Fibroblast of mammary gland (primary cell): ENCODE results near the gene SENP3.

Source experiments
- DNase-seq: peaks from one replicate; pipeline ENCODE4 v3.0.0-alpha.2; 2010; ENCODE audit warnings: low read depth
- H3K4me3 ChIP-seq: 2 replicates; pipeline ENCODE4 v1.5.1; 2011; ENCODE audit warnings: low read depth, mild to moderate bottlenecking, low read length, moderate library complexity; ENCODE audit not compliant: control insufficient read depth
- CTCF ChIP-seq: conservative IDR thresholded peaks from 2 replicates; pipeline ENCODE4 v1.5.1; 2011; ENCODE audit warnings: low read depth, low read length, inconsistent platforms; ENCODE audit not compliant: control insufficient read depth, insufficient read depth

Gene SENP3

DNA sequence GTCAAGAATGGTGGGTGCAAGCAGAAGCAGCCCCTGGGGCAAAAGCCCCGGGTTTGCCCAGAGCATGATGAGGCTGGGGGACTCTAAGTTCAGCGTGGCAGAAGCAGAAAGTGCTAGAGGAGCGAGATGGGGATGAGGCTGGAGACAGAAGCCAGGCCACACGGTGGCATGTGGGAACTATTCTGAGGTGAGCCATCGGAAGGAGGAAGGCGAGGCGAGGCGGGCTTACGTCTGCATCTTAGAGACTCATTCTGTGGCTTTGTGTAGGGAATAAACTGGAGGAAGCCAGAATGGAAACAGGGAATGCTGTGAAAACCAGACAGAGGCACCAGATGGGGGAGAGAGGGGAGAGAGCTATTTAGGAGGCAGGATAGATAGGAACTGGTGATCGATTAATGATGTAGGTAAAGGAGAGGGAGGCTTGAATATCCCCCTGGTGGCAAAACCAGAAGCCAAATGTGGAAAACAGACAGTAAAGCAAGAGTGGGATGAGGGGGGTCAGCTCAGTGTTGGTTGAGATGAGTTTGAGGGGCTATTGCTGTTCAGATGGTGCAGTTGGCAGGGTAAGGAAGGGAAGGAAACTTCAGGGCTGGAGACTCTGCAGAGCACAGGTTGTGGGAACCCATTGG is 6.3 kb upstream of the SENP3 start:
- H3K4me3 ChIP-seq: no peak overlapping the region
- no peak for DNase-seq
- TF ChIP-seq CTCF: peak; percentile 14

DNA sequence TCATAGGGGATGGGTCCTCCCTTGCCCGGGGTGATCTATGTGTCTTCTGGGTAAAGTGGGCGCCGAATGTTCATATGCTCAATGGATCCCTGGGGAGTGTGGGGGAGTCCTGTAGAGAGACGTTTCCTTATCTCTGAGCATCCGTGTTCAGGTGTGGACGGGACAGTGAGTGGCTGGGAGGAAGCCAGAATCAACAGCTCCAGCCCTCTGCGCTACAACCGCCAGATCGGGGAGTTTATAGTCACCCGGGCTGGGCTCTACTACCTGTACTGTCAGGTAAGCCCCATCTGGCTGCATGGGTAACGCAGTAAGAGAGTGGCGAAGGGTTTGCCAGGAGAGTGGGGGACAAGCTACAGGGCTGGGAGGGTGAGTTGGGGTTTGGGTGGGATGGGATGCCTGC is 5.1 kb upstream of the SENP3 start:
- H3K4me3 ChIP-seq: no peak overlapping the region
- DNase-seq: no peak
- no peak for TF ChIP-seq CTCF

- TF ChIP-seq CTCF: no peak
- H3K4me3 ChIP-seq: no peak overlapping the region
- no peak for DNase-seq
These were observed 4.5 kb upstream of the SENP3 start for GRCh38 chr17:7557147-7557764.

DNA sequence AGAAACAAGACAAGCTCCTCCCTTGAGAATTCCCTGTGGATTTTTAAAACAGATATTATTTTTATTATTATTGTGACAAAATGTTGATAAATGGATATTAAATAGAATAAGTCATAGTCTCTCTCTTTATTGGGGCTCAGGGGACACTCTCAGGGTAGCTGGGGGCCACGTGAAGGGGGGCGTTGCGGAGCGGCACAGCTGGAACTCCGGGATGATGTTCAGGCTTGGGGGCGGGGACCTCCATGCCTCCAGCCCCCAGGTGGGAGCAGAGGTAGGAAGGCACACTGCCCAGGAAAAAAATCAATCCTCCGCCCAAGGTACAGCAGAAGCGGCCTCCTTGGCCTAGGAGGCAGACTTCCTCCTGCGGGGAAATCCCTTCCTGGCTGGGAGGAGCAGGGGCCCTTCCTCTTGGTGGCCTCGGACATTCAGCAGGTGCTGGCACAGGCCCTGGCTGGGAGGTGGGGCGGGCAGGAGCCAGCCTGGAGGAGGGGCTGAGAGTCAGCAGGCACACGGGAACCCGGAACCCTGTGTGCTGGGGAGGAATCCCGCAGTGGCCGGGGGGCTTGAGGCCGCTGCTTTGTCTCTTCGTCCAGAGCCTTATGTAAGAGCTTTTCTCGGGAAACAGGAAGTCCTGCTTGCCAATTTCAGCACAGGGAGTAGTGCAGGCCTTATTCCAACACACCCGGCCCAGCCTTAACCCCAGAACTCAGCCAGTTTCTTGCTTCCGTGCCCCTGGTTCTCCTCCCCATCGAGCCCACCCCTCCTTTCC is 3.8 kb upstream of the SENP3 start:
- peak overlapping the region; percentile 7 for H3K4me3 ChIP-seq
- DNase-seq: peak; percentile 64
- TF ChIP-seq CTCF: no peak

DNA sequence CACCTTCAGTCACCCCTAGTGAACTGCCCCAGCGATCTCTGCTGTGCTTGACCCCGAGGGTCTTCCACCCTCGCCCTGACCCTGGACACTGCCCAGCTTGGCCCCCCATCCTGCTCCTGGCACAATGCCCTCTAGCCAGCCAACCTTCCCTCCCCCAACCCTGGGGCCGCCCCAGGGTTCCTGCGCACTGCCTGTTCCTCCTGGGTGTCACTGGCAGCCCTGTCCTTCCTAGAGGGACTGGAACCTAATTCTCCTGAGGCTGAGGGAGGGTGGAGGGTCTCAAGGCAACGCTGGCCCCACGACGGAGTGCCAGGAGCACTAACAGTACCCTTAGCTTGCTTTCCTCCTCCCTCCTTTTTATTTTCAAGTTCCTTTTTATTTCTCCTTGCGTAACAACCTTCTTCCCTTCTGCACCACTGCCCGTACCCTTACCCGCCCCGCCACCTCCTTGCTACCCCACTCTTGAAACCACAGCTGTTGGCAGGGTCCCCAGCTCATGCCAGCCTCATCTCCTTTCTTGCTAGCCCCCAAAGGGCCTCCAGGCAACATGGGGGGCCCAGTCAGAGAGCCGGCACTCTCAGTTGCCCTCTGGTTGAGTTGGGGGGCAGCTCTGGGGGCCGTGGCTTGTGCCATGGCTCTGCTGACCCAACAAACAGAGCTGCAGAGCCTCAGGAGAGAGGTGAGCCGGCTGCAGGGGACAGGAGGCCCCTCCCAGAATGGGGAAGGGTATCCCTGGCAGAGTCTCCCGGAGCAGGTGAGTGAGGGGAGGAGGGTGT is 3.0 kb upstream of the SENP3 start, which contains the start of gene TNFSF13:
Gene TNFSF13, plus strand, starts transcription at position 207 of the 776 bp plus-strand sequence. Its CDS starts 290 bp downstream, at position 497.
- DNase-seq: no peak
- no peak for TF ChIP-seq CTCF
- peak within 1 kb of the TSS; percentile 7 for H3K4me3 ChIP-seq
